Measurements from ENCODE around the gene HTR5A. TPM values are rescaled to one million over a fixed set of nuclear protein-coding genes. Genes with fewer than 3 reads are reported as not detected.

The HTR5A gene
- polyA plus RNA-seq, 1 of the 3 experiments (the other 2 are of a cell fraction): not detected

- Histone ChIP-seq H3K9me3 (no peaks in the 10 kb centered on the region; the same call in 1 of the 2 replicates), H3K79me2 (ENCODE audit: insufficient read depth) (no peaks in the 10 kb centered on the region), H3K27me3 (ENCODE audit: insufficient read depth) (peaks cover 16% of the 10 kb centered on the region; the same call in 1 of the 2 replicates), H3K4me3 (ENCODE audit: low read depth in 2 of 2, low read length in 1 of 2) (no peak overlapping the region), H3K9ac (no peak overlapping the region), H3K27ac (ENCODE audit: low read depth in 2 of 2, low read length in 1 of 2) (no peak overlapping the region), H2AFZ (ENCODE audit: low read depth) (no peak overlapping the region), H3F3A (replicated peaks; ENCODE audit: insufficient read depth) (no peaks in the 10 kb centered on the region), H3K36me3 (replicated peaks in 1 of 2; ENCODE audit: control insufficient read depth in 1 of 2, insufficient read depth in 2 of 2, low read length in 1 of 2) (no peaks in the 10 kb centered on the region), H3K4me1 (ENCODE audit: control insufficient read depth in 1 of 2, insufficient read depth in 2 of 2, low read depth in 1 of 2, low read length in 1 of 2) (no peaks in the 10 kb centered on the region), H3K4me2 (no peak overlapping the region), H3K9me2 (no peaks in the 10 kb centered on the region), H4K20me1 (ENCODE audit: insufficient read depth) (no peaks in the 10 kb centered on the region)
- no peak for DNase-seq
- no peak for TF ChIP-seq MEF2A (IDR thresholded peaks at IDR 0.05; ENCODE audit: borderline replicate concordance, low read depth)
- no peak for TF ChIP-seq NFIC (IDR thresholded peaks at IDR 0.05; ENCODE audit: borderline replicate concordance)
- no peak for TF ChIP-seq YY1 (IDR thresholded peaks at IDR 0.05; ENCODE audit: low read depth)
- no peak for TF ChIP-seq CHD2 (IDR thresholded peaks at IDR 0.05; ENCODE audit: low read length, partially characterized antibody)
- no peak for TF ChIP-seq PBX3 (IDR thresholded peaks at IDR 0.05)
- no peak for TF ChIP-seq ZBTB33 (IDR thresholded peaks at IDR 0.05; ENCODE audit: borderline replicate concordance, low read depth)
- no peak for TF ChIP-seq RAD21 (IDR thresholded peaks at IDR 0.05; ENCODE audit: low read length)
- TF ChIP-seq FOXJ3 (CRISPR knock-in tag; IDR thresholded peaks at IDR 0.05): no peak
- no peak for TF ChIP-seq USF2 (IDR thresholded peaks at IDR 0.05; ENCODE audit: borderline replicate concordance, low read depth, low read length)
- TF ChIP-seq, protein P1, sequence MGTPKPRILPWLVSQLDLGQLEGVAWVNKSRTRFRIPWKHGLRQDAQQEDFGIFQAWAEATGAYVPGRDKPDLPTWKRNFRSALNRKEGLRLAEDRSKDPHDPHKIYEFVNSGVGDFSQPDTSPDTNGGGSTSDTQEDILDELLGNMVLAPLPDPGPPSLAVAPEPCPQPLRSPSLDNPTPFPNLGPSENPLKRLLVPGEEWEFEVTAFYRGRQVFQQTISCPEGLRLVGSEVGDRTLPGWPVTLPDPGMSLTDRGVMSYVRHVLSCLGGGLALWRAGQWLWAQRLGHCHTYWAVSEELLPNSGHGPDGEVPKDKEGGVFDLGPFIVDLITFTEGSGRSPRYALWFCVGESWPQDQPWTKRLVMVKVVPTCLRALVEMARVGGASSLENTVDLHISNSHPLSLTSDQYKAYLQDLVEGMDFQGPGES (IDR thresholded peaks at IDR 0.05; ENCODE audit: low read depth, low read length): no peak
- TF ChIP-seq MXI1 (IDR thresholded peaks at IDR 0.05; ENCODE audit: low read depth, low read length): no peak
- no peak for TF ChIP-seq SIN3A (IDR thresholded peaks at IDR 0.05; ENCODE audit: borderline replicate concordance, low read depth, low read length)
- TF ChIP-seq JUND (IDR thresholded peaks at IDR 0.05): no peak
- no peak for TF ChIP-seq GABPA (IDR thresholded peaks at IDR 0.05; ENCODE audit: low read depth)
- TF ChIP-seq SMC3 (IDR thresholded peaks at IDR 0.05; ENCODE audit: low read depth, low read length): no peak
- TF ChIP-seq MAX (IDR thresholded peaks at IDR 0.05; ENCODE audit: low read depth): no peak
- 25% methylated on average over 10 of the region's 10 CpGs for WGBS (ENCODE audit: low lambda C conversion rate)
- ChIA-PET POLR2A (no interaction called here), CTCF (no interaction called here)
Measured at GRCh38 chr7:155129186-155129585, 59.1 kb downstream of the HTR5A start.

Data from SK-N-SH (cell line).